Stimulated activated CD8-positive, alpha-beta memory T cell treated with anti-CD3 and anti-CD28 coated beads, Interleukin-12 subunit alpha, Interleukin-12 subunit beta, amount 100 ng/mL, for 24 hours (primary cell): ENCODE data around the gene DTD1.
"Not testable (repeated sequence)": the region's sequence is repeated elsewhere in the genome, so short reads cannot be mapped to it uniquely, and the experiment has no call there.

ENCODE experiments used
- DNase-seq: peaks from one replicate; pipeline ENCODE4 v3.0.0-alpha.2; 2020; ENCODE audit errors: extremely low read depth

DTD1 gene

DNA sequence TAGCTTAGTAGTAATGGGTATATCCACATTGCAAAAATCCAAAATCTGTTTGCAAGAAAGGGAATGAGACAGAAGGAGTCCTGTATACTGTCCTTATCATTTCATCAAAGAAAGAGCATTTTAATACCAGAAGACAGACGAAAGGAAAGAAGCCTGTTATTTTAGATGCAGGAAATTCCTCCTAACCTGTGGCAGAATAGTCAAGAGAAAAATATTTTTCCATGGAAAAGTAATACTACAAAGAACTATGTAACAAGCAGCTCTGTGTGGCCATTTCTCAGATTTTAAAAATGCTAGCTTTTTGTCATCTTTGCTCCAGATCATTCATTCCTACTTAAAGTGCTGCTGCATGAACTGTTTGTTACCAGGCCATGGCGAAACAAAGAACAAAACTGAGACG, 152.9 kb downstream of the DTD1 start:
- no peak for DNase-seq

GRCh38 chr20:18742841-18743240, 155.0 kb downstream of the DTD1 start:
- DNase-seq, result no peak

- DNase-seq, result no peak
Observed at GRCh38 chr20:18743665-18744440, 156.0 kb downstream of the DTD1 start.

DNA sequence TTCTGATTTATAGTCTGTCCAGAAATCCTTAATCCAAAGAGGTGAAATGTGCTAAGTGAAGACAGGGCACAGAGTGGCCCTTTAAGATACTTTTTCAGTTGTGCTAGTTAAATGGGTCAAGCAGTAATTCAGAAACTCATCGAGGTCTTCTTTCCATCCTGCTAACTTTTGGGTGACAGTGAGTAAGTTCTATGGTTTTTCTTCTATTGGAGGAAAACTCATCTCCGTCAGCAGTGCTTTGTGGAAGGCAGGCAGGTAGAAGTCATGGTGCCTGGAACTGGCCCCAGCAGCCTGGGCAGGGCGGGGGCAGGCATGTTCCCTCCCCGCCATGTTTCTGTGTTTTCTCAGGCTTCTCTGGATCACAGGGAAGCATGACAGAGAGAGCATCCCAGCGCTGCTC, 159.2 kb downstream of the DTD1 start:
- no peak for DNase-seq

DNA sequence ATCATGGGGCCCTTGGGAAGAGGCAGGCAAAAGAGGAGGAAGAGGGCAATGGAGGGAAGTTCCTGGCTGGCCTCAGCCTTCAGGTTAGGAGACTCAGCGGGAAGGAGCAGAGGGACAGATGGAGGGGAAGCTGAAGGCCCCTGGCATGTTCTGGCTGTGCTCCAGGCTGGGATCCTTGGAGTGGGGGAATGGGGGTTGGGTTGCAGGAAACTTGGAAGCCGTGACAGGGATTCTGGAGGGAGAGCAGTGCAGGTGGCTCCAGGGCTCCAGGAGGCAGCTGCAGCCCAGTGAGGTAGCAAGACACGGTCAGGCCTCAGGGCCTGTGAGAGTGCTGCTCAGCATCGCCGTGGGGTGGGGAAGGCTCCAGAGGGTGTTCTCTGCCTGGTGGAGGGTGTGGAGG, 161.1 kb downstream of the DTD1 start:
- no peak for DNase-seq

DNA sequence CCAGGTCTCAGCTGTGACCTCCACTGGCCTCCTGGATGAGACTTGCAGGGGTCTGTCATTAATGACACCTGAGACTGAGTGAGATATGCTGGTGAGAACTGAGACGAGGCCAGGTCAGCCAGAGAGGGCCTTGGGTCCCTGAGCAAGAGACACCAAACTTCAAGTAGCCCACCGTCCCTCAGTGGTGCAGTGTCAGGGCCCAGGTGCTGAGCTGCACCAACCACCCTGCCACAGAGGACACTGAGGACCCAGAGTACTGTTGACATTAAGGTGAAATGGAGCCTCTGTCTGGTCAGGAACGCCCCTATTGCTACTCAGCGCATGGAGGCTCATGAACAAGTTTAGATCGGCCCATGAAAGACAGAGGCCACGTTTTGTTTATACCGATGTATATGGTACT, 161.7 kb downstream of the DTD1 start:
- no peak for DNase-seq

DNA sequence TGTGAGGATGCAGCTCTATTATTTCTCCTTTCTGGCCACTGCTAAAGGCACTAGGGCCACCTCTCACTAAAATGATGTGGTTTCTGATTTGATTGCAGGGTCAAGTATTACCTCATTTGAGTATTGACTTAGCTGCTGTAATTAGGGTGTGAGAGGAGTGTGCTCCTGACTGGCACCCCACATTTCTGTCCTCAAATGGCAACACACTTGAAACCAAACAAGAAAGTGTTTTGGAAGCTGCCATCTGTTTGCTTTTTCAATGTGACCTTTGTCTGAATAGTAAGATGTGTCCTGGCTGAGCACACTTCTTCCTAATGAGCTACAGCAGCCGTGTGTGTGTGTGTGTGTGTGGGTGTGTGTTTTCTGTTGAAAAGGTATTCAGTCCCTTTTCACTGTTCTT, 162.9 kb downstream of the DTD1 start:
- no peak for DNase-seq

- no peak for DNase-seq
Observed at GRCh38 chr20:18754030-18754652, 166.3 kb downstream of the DTD1 start.

DNA sequence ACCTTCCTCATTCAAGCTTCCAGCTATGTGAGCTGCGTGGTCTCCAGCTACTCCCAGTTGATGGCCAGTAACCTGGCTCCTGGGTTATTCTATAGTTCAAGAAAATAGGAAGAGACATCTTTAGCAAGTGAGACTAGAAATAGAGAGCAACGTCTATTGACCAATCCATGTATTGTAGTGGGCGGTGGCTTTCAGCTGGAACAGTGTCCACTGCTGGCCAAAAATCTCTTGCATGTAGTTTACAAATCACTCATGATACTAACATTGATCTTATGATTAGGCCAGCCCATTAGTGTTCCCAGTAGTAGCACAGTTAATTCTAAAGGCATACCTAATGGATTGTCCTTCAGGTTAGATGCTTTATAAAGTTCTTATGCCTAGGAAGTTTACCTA, 166.8 kb downstream of the DTD1 start:
- no peak for DNase-seq

- not testable (repeated sequence) for DNase-seq
Observed at GRCh38 chr20:18760852-18761251, 173.0 kb downstream of the DTD1 start.

DNA sequence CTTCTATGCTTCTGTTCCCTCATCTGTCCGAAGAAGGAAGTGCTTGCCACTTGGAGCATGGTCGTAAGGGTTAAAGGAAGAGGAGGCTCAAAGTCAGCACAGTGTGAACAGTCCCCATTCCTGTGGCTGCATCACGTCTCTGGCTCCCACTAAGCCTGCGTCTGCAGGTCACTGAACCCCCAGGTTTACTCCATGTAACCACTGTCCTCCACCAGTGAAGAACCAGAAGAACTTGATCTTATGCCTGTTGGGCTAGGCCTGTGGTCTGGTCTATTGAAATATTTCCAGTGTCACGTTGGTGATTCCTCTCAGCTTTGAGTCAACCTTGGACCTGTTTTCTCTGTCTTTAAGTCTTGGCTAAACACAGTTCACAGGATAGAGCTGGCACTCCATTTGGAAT, 179.8 kb downstream of the DTD1 start:
- no peak for DNase-seq

- DNase-seq, result no peak
Observed at GRCh38 chr20:18773566-18773965, 185.7 kb downstream of the DTD1 start.

DNA sequence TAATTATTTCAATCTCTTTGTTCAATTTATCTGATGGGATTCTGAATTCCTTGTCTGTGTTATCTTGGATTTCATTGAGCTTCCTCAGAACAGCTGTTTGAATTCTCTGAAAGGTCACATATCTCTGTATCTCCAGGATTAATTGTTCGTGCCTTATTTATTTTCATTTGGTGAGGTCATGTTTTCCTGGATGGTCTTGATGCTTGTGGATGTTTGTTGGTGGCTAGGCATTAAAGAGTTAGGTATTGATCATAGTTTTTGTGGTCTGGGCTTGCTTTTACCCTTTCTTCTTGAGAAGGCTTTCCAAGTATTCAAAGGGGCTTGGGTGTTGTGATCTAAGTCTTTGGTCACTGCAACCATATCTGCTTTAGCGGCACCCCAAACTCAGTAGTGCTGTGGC, 186.4 kb downstream of the DTD1 start:
- DNase-seq, result no peak

DNA sequence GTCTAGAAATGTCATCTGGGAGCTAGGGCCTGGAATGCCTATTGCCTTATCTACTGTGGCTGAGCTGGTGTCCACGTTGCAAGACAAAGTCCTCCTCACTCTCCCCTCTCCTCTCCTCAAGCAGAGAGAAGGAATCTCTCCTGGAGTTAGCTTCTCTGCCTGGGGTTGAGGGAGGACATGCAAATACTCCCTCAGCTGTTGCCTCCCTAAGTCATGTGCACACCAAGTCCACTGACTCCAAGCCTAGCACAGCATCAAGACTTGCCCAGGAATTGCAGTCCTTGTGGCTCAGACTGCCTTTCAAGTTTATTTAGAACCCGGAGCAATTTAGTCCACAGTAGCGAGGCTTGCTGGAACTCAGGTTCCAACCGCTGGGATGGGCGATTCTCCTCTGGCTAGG, 187.8 kb downstream of the DTD1 start:
- no peak for DNase-seq

- no peak for DNase-seq
Observed at GRCh38 chr20:18778690-18779392, 191.0 kb downstream of the DTD1 start.

GRCh38 chr20:18780385-18781130, 192.7 kb downstream of the DTD1 start:
- no peak for DNase-seq

DNA sequence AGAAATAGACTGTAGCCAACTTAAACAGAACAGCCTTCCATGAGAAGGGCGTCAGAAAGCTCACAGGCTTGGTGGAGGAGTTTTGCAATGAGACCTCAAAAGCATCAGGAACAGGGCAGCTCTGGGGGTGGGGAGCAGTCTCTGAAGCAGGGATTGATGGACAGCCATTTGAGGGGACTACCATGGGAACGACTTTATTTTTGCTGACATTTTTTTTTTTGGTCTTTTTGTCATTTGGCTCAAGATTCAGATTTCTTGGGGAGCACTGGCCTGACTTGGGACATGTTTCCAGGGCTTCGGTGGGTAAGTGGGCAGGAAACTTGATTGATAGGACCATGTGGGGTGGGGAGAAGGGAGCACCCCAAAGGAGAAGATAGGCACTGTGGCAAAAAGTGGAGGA, 193.7 kb downstream of the DTD1 start:
- DNase-seq, result no peak

DNA sequence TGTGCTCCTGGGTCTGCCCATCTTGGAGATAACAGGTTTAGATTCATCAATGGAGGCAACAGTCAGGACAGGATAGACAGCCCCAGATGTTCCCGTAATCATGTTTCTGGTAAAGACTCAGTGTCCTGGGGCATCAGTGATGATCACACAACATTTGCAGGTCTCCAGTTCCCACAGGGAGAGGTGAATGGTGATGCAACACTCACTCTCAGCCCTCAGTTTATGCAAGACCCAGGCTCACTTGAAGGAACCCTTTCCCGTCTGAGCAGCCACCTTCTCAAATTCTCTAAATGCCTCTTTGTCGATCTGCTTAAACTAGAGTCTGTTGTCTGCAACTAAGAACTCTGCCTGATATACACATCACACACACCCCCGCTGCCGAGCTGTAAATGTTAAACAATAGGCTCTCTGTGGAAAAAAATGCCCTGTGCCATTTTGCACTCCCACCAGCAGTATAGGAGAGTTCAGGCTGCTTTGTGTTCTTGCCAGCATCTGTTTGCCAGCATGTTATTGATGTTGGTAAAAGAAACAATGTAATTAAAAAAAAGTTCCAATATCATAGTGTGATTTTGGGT, 195.6 kb downstream of the DTD1 start:
- DNase-seq, result no peak

DNA sequence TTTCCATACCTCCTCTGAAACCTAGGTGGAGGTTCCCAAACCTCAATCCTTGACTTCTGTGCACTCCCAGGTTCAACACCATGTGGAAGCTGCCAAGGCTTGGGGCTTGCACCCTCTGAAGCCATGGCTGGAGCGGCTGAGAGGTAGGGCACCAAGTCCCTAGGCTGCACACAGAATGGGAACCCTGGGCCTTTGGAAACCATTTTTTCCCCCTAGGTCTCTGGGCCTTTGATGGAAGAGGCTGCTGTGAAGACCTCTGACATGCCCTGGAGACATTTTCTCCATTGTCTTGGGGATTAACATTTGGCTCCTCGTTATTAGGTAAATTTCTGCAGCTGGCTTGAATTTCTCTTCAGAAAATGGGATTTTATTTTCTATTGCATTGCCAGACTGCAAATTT, 199.2 kb downstream of the DTD1 start:
- not testable (repeated sequence) for DNase-seq

DNA sequence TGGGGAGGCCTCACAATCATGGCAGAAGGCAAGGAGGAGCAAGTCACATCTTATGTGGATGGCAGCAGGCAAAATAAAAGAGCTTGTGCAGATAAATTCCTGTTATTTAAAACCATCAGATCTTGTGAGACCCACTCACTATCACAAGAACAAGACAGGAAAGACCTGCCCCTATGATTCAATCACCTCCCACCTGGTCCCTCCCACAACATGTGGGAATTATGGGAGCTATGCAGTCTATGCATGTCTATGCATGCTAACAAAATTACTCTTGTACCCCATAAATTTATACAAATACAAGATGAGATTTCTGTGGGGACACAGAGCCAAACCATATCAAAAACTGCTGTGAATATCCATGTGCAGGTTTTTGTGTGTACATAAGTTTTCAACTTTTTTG, 200.2 kb downstream of the DTD1 start:
- no peak for DNase-seq

- DNase-seq, result no peak
Observed at GRCh38 chr20:18790787-18791186, 202.9 kb downstream of the DTD1 start.
